GM12801 (cell line): ENCODE data around the gene SPINK5.

ENCODE experiments used
- TF ChIP-seq, protein P1 (sequence below): IDR thresholded peaks from one replicate; pipeline ENCODE4 v1.5.1; 2011; ENCODE audit warnings: control low read depth; ENCODE audit not compliant: insufficient read length; ENCODE audit errors: extremely low read depth

The SPINK5 gene

DNA sequence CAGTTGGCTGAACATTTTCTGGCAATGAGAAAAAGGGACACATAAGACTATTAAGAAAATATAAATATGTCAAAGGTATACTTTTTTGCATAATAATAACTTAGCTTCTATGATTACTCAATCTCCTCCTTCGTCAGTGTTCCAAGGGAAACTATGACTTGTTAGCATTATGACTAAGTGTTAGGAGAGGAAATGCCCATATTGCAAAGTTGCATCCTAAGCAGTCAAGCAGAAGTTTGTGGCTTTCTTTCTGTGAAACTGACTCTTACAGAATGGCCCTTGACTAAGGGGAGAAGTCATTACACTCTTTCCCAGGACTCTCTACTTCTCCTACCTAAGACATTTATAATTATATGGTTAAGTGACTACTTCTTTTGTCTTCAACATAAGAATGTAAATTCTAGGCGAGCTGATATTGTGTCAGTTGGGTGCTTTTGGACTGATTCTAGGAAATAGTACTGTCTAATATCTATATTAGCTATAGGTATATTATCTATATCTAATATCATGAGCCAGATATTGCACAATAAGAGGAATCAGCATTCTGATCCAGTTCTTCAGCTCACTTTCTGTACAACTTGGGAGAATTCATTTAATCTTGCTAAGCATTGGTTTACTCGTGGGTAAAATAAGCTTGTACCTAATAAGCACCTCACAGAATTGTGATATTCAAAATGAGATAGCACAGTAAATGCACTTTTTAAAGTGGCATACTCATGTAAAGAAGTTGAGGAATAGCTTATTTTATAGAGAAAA, 122.6 kb downstream of the SPINK5 start:
- TF ChIP-seq, protein P1, sequence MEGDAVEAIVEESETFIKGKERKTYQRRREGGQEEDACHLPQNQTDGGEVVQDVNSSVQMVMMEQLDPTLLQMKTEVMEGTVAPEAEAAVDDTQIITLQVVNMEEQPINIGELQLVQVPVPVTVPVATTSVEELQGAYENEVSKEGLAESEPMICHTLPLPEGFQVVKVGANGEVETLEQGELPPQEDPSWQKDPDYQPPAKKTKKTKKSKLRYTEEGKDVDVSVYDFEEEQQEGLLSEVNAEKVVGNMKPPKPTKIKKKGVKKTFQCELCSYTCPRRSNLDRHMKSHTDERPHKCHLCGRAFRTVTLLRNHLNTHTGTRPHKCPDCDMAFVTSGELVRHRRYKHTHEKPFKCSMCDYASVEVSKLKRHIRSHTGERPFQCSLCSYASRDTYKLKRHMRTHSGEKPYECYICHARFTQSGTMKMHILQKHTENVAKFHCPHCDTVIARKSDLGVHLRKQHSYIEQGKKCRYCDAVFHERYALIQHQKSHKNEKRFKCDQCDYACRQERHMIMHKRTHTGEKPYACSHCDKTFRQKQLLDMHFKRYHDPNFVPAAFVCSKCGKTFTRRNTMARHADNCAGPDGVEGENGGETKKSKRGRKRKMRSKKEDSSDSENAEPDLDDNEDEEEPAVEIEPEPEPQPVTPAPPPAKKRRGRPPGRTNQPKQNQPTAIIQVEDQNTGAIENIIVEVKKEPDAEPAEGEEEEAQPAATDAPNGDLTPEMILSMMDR = no peak
